NCI-H2196 (cell line): ENCODE measurements around the gene ZNF200.

Experiments
- DNase-seq: peaks from one replicate; lab custom pipeline; 2025; ENCODE audit not compliant: unreplicated experiment; lab: John Stamatoyannopoulos, UW

ZNF200 gene

GRCh38 chr16:3179651-3180050 lies 55.3 kb downstream of the ZNF200 start:
- DNase-seq, result no peak

- DNase-seq, result no peak
These were observed 59.5 kb downstream of the ZNF200 start for GRCh38 chr16:3175157-3176093.

GRCh38 chr16:3174618-3175148 lies 60.3 kb downstream of the ZNF200 start:
- DNase-seq, result no peak

GRCh38 chr16:3173892-3174617 lies 60.9 kb downstream of the ZNF200 start:
- no peak for DNase-seq
